IPS-18c (cell line): ENCODE results near the gene RASGRP2.
A peak's percentile ranks its signal among the peaks of the same experiment; 100 is the strongest.

Experiments used
- H3K4me3 ChIP-seq: 2 replicates; pipeline ENCODE4 v1.7.0; 2013; ENCODE audit warnings: low read depth, mild to moderate bottlenecking, low read length, moderate library complexity; ENCODE audit not compliant: insufficient read depth
- H3K9me3 ChIP-seq: one replicate; pipeline ENCODE4 v1.6.1; 2013; ENCODE audit warnings: mild to moderate bottlenecking, low read length, moderate library complexity; ENCODE audit not compliant: control insufficient read depth, insufficient read depth

The RASGRP2 gene

GRCh38 chr11:64743591-64744543 is at the start of gene RASGRP2:
Gene RASGRP2, minus strand, starts transcription at chr11:64744142. Its CDS starts 1,276 bp downstream, at chr11:64742866.
- peak within 1 kb of the TSS; percentile 65 for H3K4me3 ChIP-seq
- no peaks in the 10 kb centered on the region for H3K9me3 ChIP-seq

- no peak overlapping the region for H3K4me3 ChIP-seq
- peaks cover 2% of the 10 kb centered on the region for H3K9me3 ChIP-seq
Measured at GRCh38 chr11:64792482-64792881, 48.5 kb upstream of the RASGRP2 start.

- Histone ChIP-seq H3K4me3 (no peak overlapping the region), H3K9me3 (peaks cover 2% of the 10 kb centered on the region)
Measured at GRCh38 chr11:64791781-64792291, 47.9 kb upstream of the RASGRP2 start.

GRCh38 chr11:64790205-64791095 is 46.5 kb upstream of the RASGRP2 start:
- no peak overlapping the region for H3K4me3 ChIP-seq

GRCh38 chr11:64789331-64790204 is 45.6 kb upstream of the RASGRP2 start:
- Histone ChIP-seq H3K9me3 (no peaks in the 10 kb centered on the region), H3K4me3 (no peak overlapping the region)

More at GRCh38 chr11:64790205-64791095, 46.5 kb upstream of the RASGRP2 start:
- H3K9me3 ChIP-seq: peaks cover 2% of the 10 kb centered on the region

GRCh38 chr11:64788321-64789215 is 44.6 kb upstream of the RASGRP2 start:
- Histone ChIP-seq H3K4me3 (no peak overlapping the region; the same call in 1 of the 2 replicates), H3K9me3 (no peaks in the 10 kb centered on the region)

- Histone ChIP-seq H3K4me3 (no peak overlapping the region), H3K9me3 (no peaks in the 10 kb centered on the region)
Measured at GRCh38 chr11:64787526-64788320, 43.8 kb upstream of the RASGRP2 start.

GRCh38 chr11:64786308-64786707 is 42.4 kb upstream of the RASGRP2 start:
- H3K4me3 ChIP-seq: no peak overlapping the region
- no peaks in the 10 kb centered on the region for H3K9me3 ChIP-seq

GRCh38 chr11:64784813-64785581 is 41.1 kb upstream of the RASGRP2 start:
- Histone ChIP-seq H3K9me3 (no peaks in the 10 kb centered on the region), H3K4me3 (no peak overlapping the region)

GRCh38 chr11:64778473-64779298 is 34.7 kb upstream of the RASGRP2 start, which contains the start of gene SF1:
Gene SF1, minus strand, starts transcription at chr11:64778542. Its CDS starts 150 bp downstream, at chr11:64778392.
- H3K4me3 ChIP-seq: peak within 1 kb of the TSS; percentile 84
- no peaks in the 10 kb centered on the region for H3K9me3 ChIP-seq

GRCh38 chr11:64778223-64778472 is 34.2 kb upstream of the RASGRP2 start:
- H3K9me3 ChIP-seq: no peaks in the 10 kb centered on the region
- peak overlapping the region; percentile 84 for H3K4me3 ChIP-seq

GRCh38 chr11:64777449-64778222 is 33.7 kb upstream of the RASGRP2 start:
- H3K4me3 ChIP-seq: peak overlapping the region; percentile 84
- no peaks in the 10 kb centered on the region for H3K9me3 ChIP-seq

- peak overlapping the region; percentile 49 for H3K4me3 ChIP-seq
- H3K9me3 ChIP-seq: no peaks in the 10 kb centered on the region
Measured at GRCh38 chr11:64776875-64777274, 32.9 kb upstream of the RASGRP2 start.
